Thoracic aorta (tissue), 2 donors: ENCODE results near the gene SARS1. TPM values are rescaled to one million over a fixed set of nuclear protein-coding genes. Genes with fewer than 3 reads are reported as not detected.

Source experiments
- ATAC-seq: fragments of 150-250 bp; one replicate; pipeline ENCODE4 v1.8.0; 2017; ENCODE audit warnings: low read depth; ENCODE audit not compliant: insufficient number of reproducible peaks, low FRiP score
- DNase-seq: peaks from one replicate; pipeline ENCODE4 v3.0.0-alpha.2; 2020; ENCODE audit warnings: low spot score
- H3K27ac ChIP-seq, 2 donors: fragments of 200-600 bp; sonication (generic); 1 replicate in 1 of 2; 2 replicates in 1 of 2; pipeline ENCODE4 v1.5.1; 2016; ENCODE audit warnings: mild to moderate bottlenecking in 2 of 2, moderate library complexity in 2 of 2
- H3K27me3 ChIP-seq: fragments of 200-600 bp; sonication (generic); replicated peaks from 2 replicates; pipeline ENCODE4 v1.6.0; 2016; ENCODE audit warnings: mild to moderate bottlenecking; ENCODE audit not compliant: insufficient read depth
- H3K36me3 ChIP-seq: fragments of 200-600 bp; sonication (generic); one replicate; pipeline ENCODE4 v1.5.1; 2016
- H3K4me1 ChIP-seq, 2 donors: fragments of 200-600 bp; sonication (generic); 1 replicate in 1 of 2; 2 replicates in 1 of 2; pipeline versions ENCODE4 v1.5.1 to v1.6.0; 2016; ENCODE audit warnings: low read depth in 2 of 2, mild to moderate bottlenecking in 1 of 2; ENCODE audit not compliant: control insufficient read depth in 1 of 2
- H3K4me3 ChIP-seq: fragments of 200-600 bp; sonication (generic); 2 replicates; pipeline ENCODE4 v1.5.1; 2016; ENCODE audit warnings: mild to moderate bottlenecking
- H3K9me3 ChIP-seq: fragments of 200-600 bp; sonication (generic); 2 replicates; pipeline ENCODE4 v1.5.1; 2016
- CTCF ChIP-seq: fragments of 200-600 bp; sonication (generic); IDR thresholded peaks from one replicate; pipeline ENCODE4 v1.5.1; 2019; ENCODE audit warnings: antibody characterized with exemption
- total RNA-seq, 2 donors: library from RNA; depleted of rRNA; stranded (reverse); fragments of >200 nt; gene quantifications; one replicate each; pipeline versions ENCODE4 v1.1.0 to v1.2.3, GENCODE V29; 2016

SARS1 gene
- total RNA-seq, 2 donors from 2014 or later, result 122 to 137 TPM

- no peak for TF ChIP-seq CTCF
- Histone ChIP-seq H3K27ac (no peak overlapping the region), H3K27me3 (no peaks in the 10 kb centered on the region), H3K9me3 (no peaks in the 10 kb centered on the region), H3K4me3 (no peak overlapping the region), H3K36me3 (peaks cover 26% of the 10 kb centered on the region), H3K4me1 (no peaks in the 10 kb centered on the region)
- no peak for DNase-seq
- ATAC-seq, result no peak
Observed at GRCh38 chr1:109225711-109226445, 12.2 kb downstream of the SARS1 start.

GRCh38 chr1:109228167-109228566 lies 14.4 kb downstream of the SARS1 start:
- no peaks in the 10 kb centered on the region for H3K27me3 ChIP-seq
- H3K4me1 ChIP-seq, result no peaks in the 10 kb centered on the region
- H3K9me3 ChIP-seq, result no peaks in the 10 kb centered on the region
- no peak for DNase-seq
- peaks cover 45% of the 10 kb centered on the region for H3K36me3 ChIP-seq
- no peak for TF ChIP-seq CTCF
- ATAC-seq, result no peak
- H3K4me3 ChIP-seq, result no peak overlapping the region
- no peak overlapping the region for H3K27ac ChIP-seq

- Histone ChIP-seq H3K4me1 (no peaks in the 10 kb centered on the region), H3K4me3 (no peak overlapping the region), H3K36me3 (peaks cover 49% of the 10 kb centered on the region), H3K9me3 (no peaks in the 10 kb centered on the region), H3K27ac (no peak overlapping the region), H3K27me3 (no peaks in the 10 kb centered on the region)
- DNase-seq (no peak), ATAC-seq (no peak)
- TF ChIP-seq CTCF, result no peak
Observed at GRCh38 chr1:109229531-109230127, 15.9 kb downstream of the SARS1 start.

- ATAC-seq, result no peak
Observed at GRCh38 chr1:109231066-109231465, 17.3 kb downstream of the SARS1 start.

More at GRCh38 chr1:109231066-109231465, 17.3 kb downstream of the SARS1 start:
- H3K4me3 ChIP-seq, result no peak overlapping the region
- no peak for TF ChIP-seq CTCF
- H3K27me3 ChIP-seq, result no peaks in the 10 kb centered on the region
- no peak overlapping the region for H3K27ac ChIP-seq
- peaks cover 63% of the 10 kb centered on the region for H3K36me3 ChIP-seq
- no peaks in the 10 kb centered on the region for H3K4me1 ChIP-seq
- H3K9me3 ChIP-seq, result no peaks in the 10 kb centered on the region
- no peak for DNase-seq
